GM12878 (cell line): ENCODE data around the gene CDH15. TPM values are rescaled to one million over a fixed set of nuclear protein-coding genes. Genes with fewer than 3 reads are reported as not detected.

Source experiments
- ATAC-seq: fragments of 200-7000 bp; cut with Tn5 transposase; 3 replicates; pipeline ENCODE4 v1.9.1; 2020; ENCODE audit warnings: mild to moderate bottlenecking, moderate library complexity
- BruUV-seq: library from RNA; stranded (reverse); fragments of 400-500 nt; replicated peaks from 2 replicates; lab custom pipeline; 2021; lab: Mats Ljungman, UMichigan
- CTCF ChIA-PET: fragments of 300-600 bp; sonication (Branson Sonifier 250); formaldehyde crosslinking; extraction: SDS; loops from one replicate; lab custom pipeline; 2021; ENCODE audit warnings: inconsistent platforms; lab: Yijun Ruan, JAX
- POLR2A ChIA-PET: fragments of 350-600 bp; formaldehyde crosslinking; extraction: SDS; loops from one replicate; lab custom pipeline; 2021; ENCODE audit warnings: inconsistent platforms; lab: Charles Lee
- RAD21 ChIA-PET: fragments of 300-600 bp; sonication (Branson Sonifier 250); formaldehyde crosslinking; loops from one replicate; lab custom pipeline; 2023; ENCODE audit warnings: antibody characterized with exemption; ENCODE audit not compliant: unreplicated experiment; lab: Charles Lee
- SMC1A ChIA-PET: fragments of 300-600 bp; sonication (Branson Sonifier 250); formaldehyde crosslinking; loops from one replicate; lab custom pipeline; 2023; ENCODE audit not compliant: unreplicated experiment, uncharacterized antibody; lab: Charles Lee
- DNase-seq: peaks from one replicate; pipeline ENCODE4 v3.0.0-alpha.2; 2011; ENCODE audit warnings: low read depth, low spot score
- FAIRE-seq: peaks from 3 replicates; lab custom pipeline; 2011; peaks lifted over from hg19 to GRCh38; lab: Jason Lieb, UNC
- H2AFZ ChIP-seq: 2 replicates; pipeline ENCODE4 v1.6.0; 2011; ENCODE audit warnings: low read depth, low read length, control low read depth; ENCODE audit not compliant: control insufficient read depth
- H3K27ac ChIP-seq: 2 replicates; pipeline ENCODE4 v1.5.1; 2011; ENCODE audit warnings: control low read depth; ENCODE audit not compliant: control insufficient read depth, insufficient read depth
- H3K27me3 ChIP-seq, 2 experiments: replicated peaks in 1 of 2; 2 replicates each; pipeline versions ENCODE4 v1.6.0 to v1.6.1; 2011; ENCODE audit warnings: low read length in 1 of 2; ENCODE audit not compliant: control insufficient read depth in 2 of 2, insufficient read depth in 2 of 2
- H3K36me3 ChIP-seq, 2 experiments: 2 replicates each; pipeline ENCODE4 v1.5.1; 2011; ENCODE audit warnings: low read length in 1 of 2; ENCODE audit not compliant: control insufficient read depth in 2 of 2, insufficient read depth in 2 of 2
- H3K4me1 ChIP-seq: 2 replicates; pipeline ENCODE4 v1.6.1; 2011; ENCODE audit warnings: mild to moderate bottlenecking, low read length, moderate library complexity, mixed read lengths; ENCODE audit not compliant: control insufficient read depth, insufficient read depth
- H3K4me2 ChIP-seq: 2 replicates; pipeline ENCODE4 v1.6.0; 2011; ENCODE audit warnings: control low read depth; ENCODE audit not compliant: control insufficient read depth, insufficient read depth
- H3K4me3 ChIP-seq: fragments of 200-600 bp; sonication (generic); 2 replicates; pipeline ENCODE4 v1.5.1; 2016
- H3K79me2 ChIP-seq: 2 replicates; pipeline ENCODE4 v1.6.0; 2011; ENCODE audit warnings: low read length; ENCODE audit not compliant: control insufficient read depth, insufficient read depth
- H3K9ac ChIP-seq: 2 replicates; pipeline ENCODE4 v1.8.0; 2011; ENCODE audit warnings: low read length, control low read depth, mixed read lengths; ENCODE audit not compliant: control insufficient read depth, insufficient read depth
- H3K9me3 ChIP-seq: replicated peaks from 3 replicates; pipeline ENCODE4 v1.5.1; 2011; ENCODE audit warnings: mild to moderate bottlenecking, low read length; ENCODE audit not compliant: control insufficient read depth, insufficient read depth
- H4K20me1 ChIP-seq: 2 replicates; pipeline ENCODE4 v1.6.0; 2011; ENCODE audit not compliant: control insufficient read depth, insufficient read depth
- DPF2 ChIP-seq: fragments of 450-650 bp; IDR thresholded peaks from 2 replicates; pipeline ENCODE4 v1.6.1; 2017; ENCODE audit warnings: mild to moderate bottlenecking
- NRF1 ChIP-seq: conservative IDR thresholded peaks from 2 replicates; pipeline ENCODE4 v1.6.1; 2011; ENCODE audit warnings: mild to moderate bottlenecking, low read depth, low read length, improper control_type of control experiment
- POLR2A ChIP-seq: IDR thresholded peaks from 2 replicates; pipeline ENCODE4 v1.6.1; 2011; ENCODE audit warnings: low read depth, mild to moderate bottlenecking, low read length
- WGBS: methylation state at CpG from one replicate; pipeline ENCODE4 v1.1.6; 2016; ENCODE audit warnings: low lambda C conversion rate; ENCODE audit not compliant: insufficient replicate concordance, insufficient coverage; ENCODE audit errors: missing lambda C conversion rate; 5-methylcytosine and 5-hydroxymethylcytosine counted together
- in situ Hi-C: fragments of 300-500 bp; cut with MboI; formaldehyde crosslinking; loops from 9 replicates; pipeline ENCODE4 v1.14.3; 2018; ENCODE audit warnings: mixed read lengths
- intact Hi-C: fragments of 100-400 bp; cut with micrococcal nuclease; formaldehyde crosslinking; loops from one replicate; pipeline ENCODE4 v1.14.2; 2022; ENCODE audit not compliant: unreplicated experiment
- polyA plus RNA-seq, 11 experiments: library from polyadenylated mRNA; depleted of rRNA in 4 of 11; unstranded in 6 of 11; stranded (reverse) in 5 of 11; fragments of >200 nt; fragmentation: Nextera tagmentation in 4 of 11; fragmentation: Illumina TruSeq in 1 of 11; extraction: Ambion mirVana in 4 of 11; extraction: Trizol in 1 of 11; gene quantifications; 1 replicate in 1 of 11; 2 replicates in 10 of 11; pipeline versions ENCODE4 v1.2.1 to v1.2.3, GENCODE V29; 2011 to 2016; ENCODE audit warnings: inconsistent platforms in 2 of 11, missing spikeins in 2 of 11, low read depth in 1 of 11
- total RNA-seq, 4 experiments: library from RNA; depleted of rRNA in 3 of 4; stranded (reverse); fragments of >200 nt in 3 of 4; fragmentation: Illumina TruSeq in 1 of 4; extraction: Trizol in 1 of 4; gene quantifications; 2 replicates each; pipeline versions ENCODE4 v1.2.1 to v1.2.3, GENCODE V29; 2013 to 2021

Gene CDH15
- total and polyA plus RNA-seq, 10 of the 15 experiments (the other 5 are each of a cell fraction or from before 2014, with no cell fraction given), result 0.02 to 0.06 TPM; not detected in 8

- intact Hi-C loops, result no loop called here
- RAD21 ChIA-PET, result no interaction called here
- H3K36me3 ChIP-seq, result peaks cover 0 to 2% of the 10 kb centered on the region in 2 experiments; a peak in 2 of 4 replicates
- no peak for DNase-seq
- H3K79me2 ChIP-seq, result no peaks in the 10 kb centered on the region
- in situ Hi-C loops, result no loop called here
- H3K27ac ChIP-seq, result no peak overlapping the region
- no peak overlapping the region for H2AFZ ChIP-seq
- no peak overlapping the region for H3K4me3 ChIP-seq
- H3K9ac ChIP-seq, result no peak overlapping the region
- FAIRE-seq, result no peak
- H3K4me2 ChIP-seq, result no peak overlapping the region
- peaks cover 6% of the 10 kb centered on the region; the same call in 1 of the 3 replicates for H3K9me3 ChIP-seq
- TF ChIP-seq NRF1, result no peak
- no peaks in the 10 kb centered on the region for H3K27me3 ChIP-seq
- H3K4me1 ChIP-seq, result no peaks in the 10 kb centered on the region
- no TSS peak for BruUV-seq
- no peaks in the 10 kb centered on the region for H4K20me1 ChIP-seq
- SMC1A ChIA-PET, result no interaction called here
- POLR2A ChIA-PET, result no interaction called here
- 83% methylated on average over 35 of the region's 41 CpGs for WGBS
- CTCF ChIA-PET, result no interaction called here
- peak; percentile 60 for ATAC-seq
These were observed 18.5 kb upstream of the CDH15 start for GRCh38 chr16:89152831-89153700.

GRCh38 chr16:89153848-89154271, 17.7 kb upstream of the CDH15 start:
- SMC1A ChIA-PET, result no interaction called here
- H3K4me2 ChIP-seq, result no peak overlapping the region
- no peak overlapping the region for H2AFZ ChIP-seq
- ATAC-seq (no peak; the same call in 2 of the 3 replicates), FAIRE-seq (no peak), DNase-seq (no peak)
- CTCF ChIA-PET, result no interaction called here
- peaks cover 0 to 2% of the 10 kb centered on the region in 2 experiments; a peak in 2 of 4 replicates for H3K36me3 ChIP-seq
- intact Hi-C loops, result no loop called here
- H3K27ac ChIP-seq, result no peak overlapping the region
- H3K9ac ChIP-seq, result no peak overlapping the region
- TF ChIP-seq DPF2 (no peak), POLR2A (0 out of 2 replicates have a peak, but pooled peaks have one; percentile 22)
- no TSS peak for BruUV-seq
- H4K20me1 ChIP-seq, result no peaks in the 10 kb centered on the region
- RAD21 ChIA-PET, result no interaction called here
- POLR2A ChIA-PET, result no interaction called here
- 90% methylated on average over 19 of the region's 19 CpGs for WGBS
- no peaks in the 10 kb centered on the region for H3K27me3 ChIP-seq
- in situ Hi-C loops, result no loop called here
- peaks cover 4% of the 10 kb centered on the region; the same call in 1 of the 3 replicates for H3K9me3 ChIP-seq
- no peaks in the 10 kb centered on the region for H3K4me1 ChIP-seq
- no peaks in the 10 kb centered on the region for H3K79me2 ChIP-seq
- H3K4me3 ChIP-seq, result no peak overlapping the region
